IMR-90 (cell line): Measurements from ENCODE around the gene GTF2H4.

Source experiments
- BHLHE40 ChIP-seq: fragments of 150-350 bp; IDR thresholded peaks from 2 replicates; pipeline ENCODE4 v1.6.1; 2016; ENCODE audit warnings: mild to moderate bottlenecking, low read depth, low read length
- CEBPB ChIP-seq: IDR thresholded peaks from 2 replicates; pipeline ENCODE4 v1.6.1; 2012; ENCODE audit warnings: low read depth, low read length, improper control_type of control experiment
- CTCF ChIP-seq: conservative IDR thresholded peaks from 2 replicates; pipeline ENCODE4 v1.5.1; 2012; ENCODE audit warnings: mild to moderate bottlenecking, low read depth, low read length, improper control_type of control experiment
- ELK1 ChIP-seq: fragments of 150-350 bp; IDR thresholded peaks from 2 replicates; pipeline ENCODE4 v1.6.1; 2016; ENCODE audit warnings: low read depth, mild to moderate bottlenecking, low read length, moderate library complexity, borderline replicate concordance
- FOS ChIP-seq: fragments of 150-350 bp; IDR thresholded peaks from 2 replicates; pipeline ENCODE4 v1.6.1; 2016; ENCODE audit warnings: low read depth, low read length
- MAFK ChIP-seq: IDR thresholded peaks from 2 replicates; pipeline ENCODE4 v1.6.1; 2012; ENCODE audit warnings: low read depth, low read length, improper control_type of control experiment
- MXI1 ChIP-seq: IDR thresholded peaks from 2 replicates; pipeline ENCODE4 v1.6.1; 2012; ENCODE audit warnings: low read depth, mild to moderate bottlenecking, low read length, moderate library complexity, borderline replicate concordance
- NFE2L2 ChIP-seq: fragments of 150-350 bp; IDR thresholded peaks from 2 replicates; pipeline ENCODE4 v1.6.1; 2016; ENCODE audit warnings: low read depth, mild to moderate bottlenecking, low read length
- POLR2A ChIP-seq: IDR thresholded peaks from 2 replicates; pipeline ENCODE4 v1.6.1; 2012; ENCODE audit warnings: mild to moderate bottlenecking, low read depth, low read length
- RAD21 ChIP-seq: IDR thresholded peaks from 2 replicates; pipeline ENCODE4 v1.6.1; 2012; ENCODE audit warnings: low read length, improper control_type of control experiment
- RCOR1 ChIP-seq: IDR thresholded peaks from 2 replicates; pipeline ENCODE4 v1.6.1; 2012; ENCODE audit warnings: mild to moderate bottlenecking, low read length, improper control_type of control experiment; ENCODE audit not compliant: insufficient replicate concordance
- USF2 ChIP-seq: fragments of 150-350 bp; IDR thresholded peaks from 2 replicates; pipeline ENCODE4 v1.6.1; 2017; ENCODE audit warnings: mild to moderate bottlenecking, antibody characterized with exemption, low read length, low read depth

- TF ChIP-seq CTCF: no peak
- TF ChIP-seq MXI1: no peak
- no peak for TF ChIP-seq POLR2A
- TF ChIP-seq RCOR1: no peak
- no peak for TF ChIP-seq MAFK
- no peak for TF ChIP-seq NFE2L2
- TF ChIP-seq BHLHE40: no peak
- TF ChIP-seq CEBPB: no peak
- TF ChIP-seq ELK1: no peak
- no peak for TF ChIP-seq FOS
- no peak for TF ChIP-seq RAD21
- TF ChIP-seq USF2: no peak
These were observed 18.5 kb upstream of the GTF2H4 start for GRCh38 chr6:30889496-30889885.
